K562 (cell line): ENCODE data around the gene LBR.

Experiments
- CTCF ChIP-seq, 3 experiments: IDR thresholded peaks in 2 of 3; conservative IDR thresholded peaks in 1 of 3; 2 replicates each; pipeline ENCODE4 v1.5.1; 2011 to 2012; ENCODE audit warnings: low read length in 3 of 3, mild to moderate bottlenecking in 3 of 3, control low read depth in 2 of 3, improper control_type of control experiment in 1 of 3, inconsistent platforms in 1 of 3, low read depth in 1 of 3, mixed read lengths in 1 of 3, moderate library complexity in 1 of 3; ENCODE audit not compliant: insufficient read depth in 2 of 3
- EP300 ChIP-seq: IDR thresholded peaks from 2 replicates; pipeline ENCODE4 v1.6.1; 2012; ENCODE audit warnings: low read length, improper control_type of control experiment
- GABPA ChIP-seq: fragments of 200-800 bp; sonication (Bioruptor generic); conservative IDR thresholded peaks from 2 replicates; pipeline ENCODE4 v1.6.1; 2016; ENCODE audit warnings: low read depth, missing genetic modification characterization, missing compliant biosample characterization
- HDAC2 ChIP-seq: fragments of 450-650 bp; IDR thresholded peaks from 2 replicates; pipeline ENCODE4 v1.6.1; 2016; ENCODE audit warnings: mild to moderate bottlenecking
- MAZ ChIP-seq, 2 experiments: fragments of 450-650 bp in 1 of 2; sonication (generic) in 1 of 2; formaldehyde crosslinking; IDR thresholded peaks in 1 of 2; conservative IDR thresholded peaks in 1 of 2; 2 replicates each; pipeline versions ENCODE4 v1.4.0 to v1.5.0; 2020; ENCODE audit warnings: mild to moderate bottlenecking in 1 of 2, missing genetic modification reagents in 1 of 2
- MYC ChIP-seq, 2 experiments: fragments of 250-450 bp in 1 of 2; sonication (Bioruptor Pico) in 1 of 2; IDR thresholded peaks; 2 replicates each; pipeline versions ENCODE4 v1.5.1 to v1.6.1; 2012 to 2021; ENCODE audit warnings: low read depth in 2 of 2, borderline replicate concordance in 1 of 2, improper control_type of control experiment in 1 of 2, low read length in 1 of 2, mild to moderate bottlenecking in 1 of 2, moderate library complexity in 1 of 2
- POLR2A ChIP-seq: fragments of 450-650 bp; conservative IDR thresholded peaks from 2 replicates; pipeline ENCODE4 v1.6.1; 2016
- SMC3 ChIP-seq: conservative IDR thresholded peaks from 2 replicates; pipeline ENCODE4 v1.6.1; 2011; ENCODE audit warnings: low read depth, low read length, improper control_type of control experiment; ENCODE audit not compliant: insufficient read depth
- ZNF12 ChIP-seq: sonication (generic); formaldehyde crosslinking; IDR thresholded peaks from 2 replicates; pipeline ENCODE4 v1.4.0; 2020; ENCODE audit warnings: mild to moderate bottlenecking, missing genetic modification reagents

GRCh38 chr1:225388372-225388771, 39.5 kb downstream of the LBR start:
- TF ChIP-seq EP300: no peak
- TF ChIP-seq ZNF12 (CRISPR knock-in tag): no peak
- TF ChIP-seq MYC (IDR thresholded peaks at IDR 0.05; ENCODE audit: low read depth, low read length): no peak
- TF ChIP-seq MYC (CRISPR knock-in tag; IDR thresholded peaks at IDR 0.05; ENCODE audit: borderline replicate concordance, low read depth): no peak
- no peak for TF ChIP-seq CTCF (IDR thresholded peaks at IDR 0.05 in 2 of 3, conservative IDR thresholded peaks at IDR 0.05 in 1 of 3; ENCODE audit: insufficient read depth in 2 of 3, low read depth in 1 of 3, low read length in 3 of 3)
- no peak for TF ChIP-seq POLR2A
- no peak for TF ChIP-seq GABPA (tag)
- no peak for TF ChIP-seq HDAC2
- no peak for TF ChIP-seq SMC3
- TF ChIP-seq MAZ (CRISPR knock-in tag; conservative IDR thresholded peaks at IDR 0.05 in 1 of 2, IDR thresholded peaks at IDR 0.05 in 1 of 2): no peak
